PC-3 (cell line): ENCODE results near the gene MFNG. TPM values are rescaled to one million over a fixed set of nuclear protein-coding genes. Genes with fewer than 3 reads are reported as not detected.
A peak's percentile ranks its signal among the peaks of the same experiment; 100 is the strongest.

ENCODE experiments used
- ATAC-seq: fragments of 200-7000 bp; cut with Tn5 transposase; 2 replicates; pipeline ENCODE4 v1.9.1; 2020; ENCODE audit warnings: mild to moderate bottlenecking, moderate library complexity
- BruUV-seq: library from RNA; stranded (reverse); fragments of 400-500 nt; replicated peaks from 2 replicates; lab custom pipeline; 2021; lab: Mats Ljungman, UMichigan
- CTCF ChIA-PET: fragments of 300-600 bp; sonication (Branson Sonifier 250); formaldehyde crosslinking; loops from one replicate; lab custom pipeline; 2022; ENCODE audit warnings: antibody characterized with exemption; lab: Charles Lee
- POLR2A ChIA-PET: fragments of 300-600 bp; sonication (Branson Sonifier 250); formaldehyde crosslinking; loops from one replicate; lab custom pipeline; 2022; ENCODE audit warnings: antibody characterized with exemption; ENCODE audit not compliant: unreplicated experiment; lab: Charles Lee
- DNase-seq: peaks from one replicate; pipeline ENCODE4 v3.0.0-alpha.2; 2015
- H2AFZ ChIP-seq: fragments of 300-600 bp; sonication (generic); 2 replicates; pipeline ENCODE4 v1.6.0; 2016; ENCODE audit warnings: antibody characterized with exemption, low read length
- H3F3A ChIP-seq: fragments of 300-600 bp; sonication (generic); one replicate; pipeline ENCODE4 v1.6.0; 2017; ENCODE audit warnings: antibody characterized with exemption, low read length, control low read depth, mild to moderate bottlenecking; ENCODE audit not compliant: unreplicated experiment
- H3K27ac ChIP-seq: fragments of 300-600 bp; sonication (generic); 2 replicates; pipeline ENCODE4 v1.5.1; 2016; ENCODE audit warnings: mild to moderate bottlenecking, low read length
- H3K27me3 ChIP-seq: fragments of 300-600 bp; sonication (generic); 2 replicates; pipeline ENCODE4 v1.6.1; 2016; ENCODE audit warnings: low read length, mixed read lengths
- H3K36me3 ChIP-seq: fragments of 300-600 bp; sonication (generic); 2 replicates; pipeline ENCODE4 v1.6.1; 2016; ENCODE audit warnings: low read depth, mixed run types, low read length, mixed read lengths
- H3K4me1 ChIP-seq: fragments of 300-600 bp; sonication (generic); 2 replicates; pipeline ENCODE4 v1.5.1; 2016; ENCODE audit warnings: low read length; ENCODE audit not compliant: insufficient read depth
- H3K4me2 ChIP-seq: fragments of 300-600 bp; sonication (generic); 2 replicates; pipeline ENCODE4 v1.6.0; 2016; ENCODE audit warnings: low read length
- H3K4me3 ChIP-seq: fragments of 300-600 bp; sonication (generic); 2 replicates; pipeline ENCODE4 v1.5.1; 2016; ENCODE audit warnings: mild to moderate bottlenecking, low read length, mixed read lengths
- H3K79me2 ChIP-seq: fragments of 300-600 bp; sonication (generic); 2 replicates; pipeline ENCODE4 v1.6.1; 2017; ENCODE audit warnings: low read length, mixed read lengths
- H3K9ac ChIP-seq: fragments of 300-600 bp; sonication (generic); 2 replicates; pipeline ENCODE4 v1.6.0; 2016; ENCODE audit warnings: mild to moderate bottlenecking, low read length
- H3K9me2 ChIP-seq: fragments of 300-600 bp; sonication (generic); replicated peaks from 2 replicates; pipeline ENCODE4 v1.6.1; 2016; ENCODE audit warnings: mixed run types, low read length, mixed read lengths
- H3K9me3 ChIP-seq: fragments of 300-600 bp; sonication (generic); 2 replicates; pipeline ENCODE4 v1.6.1; 2016; ENCODE audit warnings: low read length, mixed read lengths
- H4K20me1 ChIP-seq: fragments of 300-600 bp; sonication (generic); 2 replicates; pipeline ENCODE4 v1.6.1; 2016; ENCODE audit warnings: low read length, mixed read lengths
- EZH2 ChIP-seq: fragments of 300-600 bp; sonication (generic); IDR thresholded peaks from one replicate; pipeline ENCODE4 v1.6.1; 2017; ENCODE audit warnings: antibody characterized with exemption, mild to moderate bottlenecking, low read length; ENCODE audit not compliant: unreplicated experiment
- EZH2phosphoT487 ChIP-seq: fragments of 300-600 bp; sonication (generic); IDR thresholded peaks from 2 replicates; pipeline ENCODE4 v1.6.1; 2018; ENCODE audit warnings: mild to moderate bottlenecking, antibody characterized with exemption, low read length, borderline replicate concordance
- intact Hi-C: fragments of 100-400 bp; cut with micrococcal nuclease; formaldehyde crosslinking; loops from 2 replicates; pipeline ENCODE4 v1.9.0; 2023
- total RNA-seq: library from RNA; depleted of rRNA; stranded (reverse); fragments of >200 nt; gene quantifications from 2 replicates; pipeline ENCODE4 v1.2.3, GENCODE V29; 2014
- TF ChIP-seq, protein P1 (sequence below): fragments of 300-600 bp; sonication (generic); conservative IDR thresholded peaks from 2 replicates; pipeline ENCODE4 v1.5.1; 2017; ENCODE audit warnings: antibody characterized with exemption, low read depth, mild to moderate bottlenecking, low read length

The MFNG gene
- total RNA-seq, 1 experiment from 2014 or later, result 1.7 TPM

DNA sequence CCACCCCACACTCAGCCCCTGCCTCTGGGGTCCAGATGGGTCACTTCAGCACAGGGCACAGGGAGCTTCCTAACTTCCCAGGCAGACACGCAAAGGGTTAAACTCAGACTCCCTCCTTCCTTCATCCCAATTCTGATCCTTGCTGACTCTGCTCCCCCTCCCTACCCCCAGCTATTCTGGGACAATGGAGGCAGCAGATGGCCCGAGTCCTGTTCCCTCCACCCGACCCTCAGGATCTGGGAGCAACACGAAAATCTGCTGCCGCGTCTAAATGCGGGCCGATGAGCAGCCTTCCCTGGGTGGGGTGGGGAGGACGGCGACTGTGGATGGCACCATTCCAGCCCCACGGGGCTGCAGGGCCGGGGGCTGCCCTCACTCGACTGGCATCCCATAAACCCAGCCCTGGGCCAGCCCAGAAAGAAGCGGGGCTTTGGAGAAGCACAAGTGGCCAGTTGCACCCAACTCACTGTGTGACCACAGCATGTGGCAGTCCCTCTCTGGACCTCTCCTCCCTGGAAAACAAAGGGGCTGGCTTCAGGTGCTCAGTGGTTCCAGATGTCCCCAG is 18.7 kb downstream of the MFNG start:
- H3K27me3 ChIP-seq, result no peaks in the 10 kb centered on the region
- no peak overlapping the region for H2AFZ ChIP-seq
- H3K9ac ChIP-seq, result no peak overlapping the region
- no peak overlapping the region for H3K4me2 ChIP-seq
- H3K9me2 ChIP-seq, result no peaks in the 10 kb centered on the region
- H3K4me3 ChIP-seq, result no peak overlapping the region
- no peak overlapping the region for H3K27ac ChIP-seq
- no peaks in the 10 kb centered on the region for H3F3A ChIP-seq
- H3K4me1 ChIP-seq, result no peaks in the 10 kb centered on the region
- TF ChIP-seq EZH2 (no peak), EZH2phosphoT487 (no peak)
- TF ChIP-seq, protein P1, sequence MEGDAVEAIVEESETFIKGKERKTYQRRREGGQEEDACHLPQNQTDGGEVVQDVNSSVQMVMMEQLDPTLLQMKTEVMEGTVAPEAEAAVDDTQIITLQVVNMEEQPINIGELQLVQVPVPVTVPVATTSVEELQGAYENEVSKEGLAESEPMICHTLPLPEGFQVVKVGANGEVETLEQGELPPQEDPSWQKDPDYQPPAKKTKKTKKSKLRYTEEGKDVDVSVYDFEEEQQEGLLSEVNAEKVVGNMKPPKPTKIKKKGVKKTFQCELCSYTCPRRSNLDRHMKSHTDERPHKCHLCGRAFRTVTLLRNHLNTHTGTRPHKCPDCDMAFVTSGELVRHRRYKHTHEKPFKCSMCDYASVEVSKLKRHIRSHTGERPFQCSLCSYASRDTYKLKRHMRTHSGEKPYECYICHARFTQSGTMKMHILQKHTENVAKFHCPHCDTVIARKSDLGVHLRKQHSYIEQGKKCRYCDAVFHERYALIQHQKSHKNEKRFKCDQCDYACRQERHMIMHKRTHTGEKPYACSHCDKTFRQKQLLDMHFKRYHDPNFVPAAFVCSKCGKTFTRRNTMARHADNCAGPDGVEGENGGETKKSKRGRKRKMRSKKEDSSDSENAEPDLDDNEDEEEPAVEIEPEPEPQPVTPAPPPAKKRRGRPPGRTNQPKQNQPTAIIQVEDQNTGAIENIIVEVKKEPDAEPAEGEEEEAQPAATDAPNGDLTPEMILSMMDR, result no peak
- no peaks in the 10 kb centered on the region for H4K20me1 ChIP-seq
- H3K36me3 ChIP-seq, result no peaks in the 10 kb centered on the region
- POLR2A ChIA-PET, result no interaction called here
- ATAC-seq (no peak), DNase-seq (no peak)
- no peaks in the 10 kb centered on the region for H3K79me2 ChIP-seq
- BruUV-seq, result no TSS peak
- CTCF ChIA-PET, result no interaction called here
- H3K9me3 ChIP-seq, result no peaks in the 10 kb centered on the region
- intact Hi-C loops, result no loop called here

DNA sequence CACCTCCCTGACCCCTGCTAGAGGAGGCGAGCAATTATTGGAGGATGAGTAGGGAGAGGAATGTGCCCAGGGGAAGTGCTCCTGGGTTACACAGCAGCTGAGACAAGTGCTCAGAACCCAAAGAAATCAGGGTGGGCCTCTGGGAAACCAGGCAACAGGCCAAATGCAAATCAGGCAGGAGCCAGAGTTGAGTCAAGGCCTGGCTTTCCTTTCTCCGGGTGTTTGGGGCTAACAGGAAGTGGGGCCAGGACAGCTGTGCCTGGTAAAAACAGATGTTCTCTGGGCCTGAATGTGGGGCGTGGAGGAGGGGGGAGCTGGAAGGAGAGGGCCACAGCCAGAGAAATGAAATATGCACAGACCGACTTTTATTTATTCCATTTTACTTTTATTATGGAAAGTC is 22.0 kb downstream of the MFNG start:
- BruUV-seq, result no TSS peak
- no peak overlapping the region for H3K4me2 ChIP-seq

DNA sequence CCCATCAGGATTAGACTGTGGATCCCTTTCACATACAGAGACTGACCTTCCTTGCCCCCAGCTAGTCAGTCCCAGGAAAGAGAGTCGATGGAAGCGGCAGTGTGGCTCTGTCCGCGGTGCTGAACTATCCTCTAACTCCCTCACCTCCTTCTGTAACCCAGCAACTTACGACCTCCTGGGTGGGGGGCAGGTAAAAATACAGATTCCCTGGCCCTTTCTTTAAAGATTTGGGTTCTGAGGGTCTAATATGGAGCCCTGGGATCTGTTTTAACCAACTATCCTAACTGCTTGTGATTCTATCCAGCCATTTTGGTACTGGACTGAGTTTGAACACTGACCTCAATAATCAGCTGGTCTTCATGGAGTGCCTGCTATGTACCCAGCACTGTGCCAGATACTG is 23.2 kb downstream of the MFNG start:
- Histone ChIP-seq H3K27ac (no peak overlapping the region), H3K79me2 (no peaks in the 10 kb centered on the region), H3K27me3 (no peaks in the 10 kb centered on the region), H4K20me1 (no peaks in the 10 kb centered on the region), H3F3A (no peaks in the 10 kb centered on the region), H3K4me3 (no peak overlapping the region), H3K9ac (no peak overlapping the region), H3K4me1 (no peaks in the 10 kb centered on the region), H2AFZ (no peak overlapping the region), H3K9me3 (no peaks in the 10 kb centered on the region), H3K4me2 (no peak overlapping the region), H3K9me2 (no peaks in the 10 kb centered on the region), H3K36me3 (no peaks in the 10 kb centered on the region)
- TF ChIP-seq, protein P1, result no peak
- TF ChIP-seq EZH2phosphoT487, result no peak
- ChIA-PET POLR2A (no interaction called here), CTCF (no interaction called here)
- DNase-seq (peak; percentile 34), ATAC-seq (no peak)
- intact Hi-C loops, result no loop called here
- no TSS peak for BruUV-seq

More for the DNA sequence above, 22.0 kb downstream of the MFNG start:
- ChIA-PET POLR2A (no interaction called here), CTCF (interaction anchor here (0.9 kb wide), 1 partner anchor 69 kb away, joined by 4 read pairs; no protein-coding TSS in a partner anchor)
- H3K27ac ChIP-seq, result no peak overlapping the region
- no peaks in the 10 kb centered on the region for H3F3A ChIP-seq
- H3K36me3 ChIP-seq, result no peaks in the 10 kb centered on the region
- H3K4me3 ChIP-seq, result no peak overlapping the region
- intact Hi-C loops, result no loop called here
- no peak overlapping the region for H2AFZ ChIP-seq
- no peaks in the 10 kb centered on the region for H4K20me1 ChIP-seq
- no peaks in the 10 kb centered on the region for H3K79me2 ChIP-seq
- no peak for TF ChIP-seq EZH2phosphoT487
- no peak for TF ChIP-seq EZH2
- TF ChIP-seq, protein P1, result no peak
- no peaks in the 10 kb centered on the region for H3K4me1 ChIP-seq
- no peaks in the 10 kb centered on the region for H3K9me3 ChIP-seq
- no peaks in the 10 kb centered on the region for H3K27me3 ChIP-seq
- no peaks in the 10 kb centered on the region for H3K9me2 ChIP-seq
- ATAC-seq (no peak), DNase-seq (no peak)
- H3K9ac ChIP-seq, result no peak overlapping the region
